ENCODE measurements around the gene ALG12. TPM values are rescaled to one million over a fixed set of nuclear protein-coding genes. Genes with fewer than 3 reads are reported as not detected.

The ALG12 gene
- total and polyA plus RNA-seq, 2 of the 4 experiments (the other 2 are of a cell fraction), result 7.2 to 10.9 TPM

GRCh38 chr22:49920859-49921258 is 2.6 kb upstream of the ALG12 start:
- no peak overlapping the region for H3K4ac ChIP-seq (ENCODE audit: low read depth, low read length)
- H3K56ac ChIP-seq (ENCODE audit: extremely low read depth, insufficient read depth, low read length), result no peak overlapping the region
- TF ChIP-seq BHLHE40 (IDR thresholded peaks at IDR 0.05; ENCODE audit: low read depth, low read length) (no peak), RAD21 (IDR thresholded peaks at IDR 0.05; ENCODE audit: low read length) (no peak), MAZ (IDR thresholded peaks at IDR 0.05; ENCODE audit: borderline replicate concordance, low read depth, low read length) (no peak), MAFK (IDR thresholded peaks at IDR 0.05; ENCODE audit: low read depth, low read length) (no peak), RCOR1 (IDR thresholded peaks at IDR 0.05; ENCODE audit: insufficient replicate concordance, low read length) (no peak), MXI1 (IDR thresholded peaks at IDR 0.05; ENCODE audit: borderline replicate concordance, low read depth, low read length) (no peak), CEBPB (IDR thresholded peaks at IDR 0.05; ENCODE audit: low read depth, low read length) (no peak), ELK1 (IDR thresholded peaks at IDR 0.05; ENCODE audit: borderline replicate concordance, low read depth, low read length) (no peak), CTCF (conservative IDR thresholded peaks at IDR 0.05; ENCODE audit: low read depth, low read length) (no peak), SMC3 (IDR thresholded peaks at IDR 0.05; ENCODE audit: low read depth, low read length) (no peak), POLR2A (IDR thresholded peaks at IDR 0.05; ENCODE audit: low read depth, low read length) (no peak), FOS (IDR thresholded peaks at IDR 0.05; ENCODE audit: low read depth, low read length) (no peak), CHD1 (IDR thresholded peaks at IDR 0.05; ENCODE audit: low read depth, low read length) (no peak), RFX5 (IDR thresholded peaks at IDR 0.05; ENCODE audit: low read depth, low read length) (no peak), NFE2L2 (IDR thresholded peaks at IDR 0.05; ENCODE audit: low read depth, low read length) (no peak)
- TF ChIP-seq, protein P1, sequence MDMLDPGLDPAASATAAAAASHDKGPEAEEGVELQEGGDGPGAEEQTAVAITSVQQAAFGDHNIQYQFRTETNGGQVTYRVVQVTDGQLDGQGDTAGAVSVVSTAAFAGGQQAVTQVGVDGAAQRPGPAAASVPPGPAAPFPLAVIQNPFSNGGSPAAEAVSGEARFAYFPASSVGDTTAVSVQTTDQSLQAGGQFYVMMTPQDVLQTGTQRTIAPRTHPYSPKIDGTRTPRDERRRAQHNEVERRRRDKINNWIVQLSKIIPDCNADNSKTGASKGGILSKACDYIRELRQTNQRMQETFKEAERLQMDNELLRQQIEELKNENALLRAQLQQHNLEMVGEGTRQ (IDR thresholded peaks at IDR 0.05; ENCODE audit: low read depth, low read length), result no peak
- dilution Hi-C loops (cut with HindIII; ENCODE audit: low sequenced_read_pairs, unreplicated experiment) (no loop called here), in situ Hi-C loops (cut with MboI; ENCODE audit: low sequenced_read_pairs) (loop anchor here (25.0 kb wide), 1 partner anchor 109 kb away; no protein-coding TSS in a partner anchor), intact Hi-C loops (cut with micrococcal nuclease) (no loop called here)
- peaks cover 4% of the 10 kb centered on the region; the same call in 1 of the 2 replicates for H3K9me1 ChIP-seq (ENCODE audit: insufficient read depth, low read length)
- H3K14ac ChIP-seq (replicated peaks; ENCODE audit: low read depth, low read length), result no peak overlapping the region
- no peaks in the 10 kb centered on the region for H3K27me3 ChIP-seq (ENCODE audit: control insufficient read depth, insufficient read depth, low read length)
- H2BK15ac ChIP-seq (ENCODE audit: low read depth, low read length), result no peak overlapping the region
- peaks cover 21% of the 10 kb centered on the region for H3K36me3 ChIP-seq (ENCODE audit: control insufficient read depth, insufficient read depth, low read length)
- no peak overlapping the region for H4K8ac ChIP-seq (ENCODE audit: low read depth in 2 of 2, low read length in 2 of 2)
- no peak overlapping the region for H2BK5ac ChIP-seq (ENCODE audit: low read depth, low read length, poor library complexity, severe bottlenecking)
- CTCF ChIA-PET, result no interaction called here
- no peak overlapping the region for H3K23ac ChIP-seq (ENCODE audit: low read depth, low read length)
- H2AK5ac ChIP-seq (ENCODE audit: low read depth, low read length), result no peak overlapping the region
- H3K79me1 ChIP-seq (ENCODE audit: low read depth in 1 of 2, low read length in 2 of 2), result peaks cover 31 to 41% of the 10 kb centered on the region in 2 experiments
- H2BK120ac ChIP-seq (ENCODE audit: low read depth, low read length), result no peak overlapping the region
- peaks cover 18% of the 10 kb centered on the region for H3K4me1 ChIP-seq (ENCODE audit: control insufficient read depth, insufficient read depth, low read length)
- no peak overlapping the region for H3K4me3 ChIP-seq (ENCODE audit: insufficient read depth, low read depth, low read length)
- 98% methylated on average over 8 of the region's 18 CpGs; no CpG with 5 or more reads in 1 of the 2 experiments for WGBS, 2 experiments (ENCODE audit: extremely low coverage in 2 of 2, insufficient read length in 1 of 2)
- H3K27ac ChIP-seq (ENCODE audit: insufficient read depth, low read length), result no peak overlapping the region
- no peak for DNase-seq
- POLR2A ChIA-PET (ENCODE audit: unreplicated experiment), result no interaction called here
- no peak for ATAC-seq (ENCODE audit: low read depth)
- H2BK20ac ChIP-seq (ENCODE audit: low read depth, low read length), result no peak overlapping the region
- H4K91ac ChIP-seq (ENCODE audit: insufficient read depth, low read depth, low read length), result no peak overlapping the region
- H3K9ac ChIP-seq (ENCODE audit: low read depth, low read length), result no peak overlapping the region
- H2AFZ ChIP-seq (replicated peaks; ENCODE audit: low read length, poor library complexity), result no peak overlapping the region
- no peaks in the 10 kb centered on the region; the same call in 1 of the 2 replicates for H4K20me1 ChIP-seq (ENCODE audit: insufficient read depth, low read length)
- H3K4me2 ChIP-seq (ENCODE audit: low read depth, low read length), result no peak overlapping the region
- no TSS peak for BruUV-seq (replicated peaks)
- H4K5ac ChIP-seq (ENCODE audit: low read depth, low read length), result no peak overlapping the region
- no peaks in the 10 kb centered on the region for H3K9me3 ChIP-seq (ENCODE audit: control insufficient read depth, insufficient read depth, low read length)
- no peak overlapping the region for H3K18ac ChIP-seq (ENCODE audit: low read depth, low read length)
- no peak overlapping the region for H2AK9ac ChIP-seq (replicated peaks; ENCODE audit: low read depth, low read length, poor library complexity)

Measured in IMR-90 (cell line).